NCI-H2171 (cell line): ENCODE measurements around the gene TMEM63A.
"Not testable (repeated sequence)": the region's sequence is repeated elsewhere in the genome, so short reads cannot be mapped to it uniquely, and the experiment has no call there.

ENCODE experiments used
- DNase-seq: peaks from one replicate; lab custom pipeline; 2025; lab: John Stamatoyannopoulos, UW

The TMEM63A gene

GRCh38 chr1:225908773-225909172 lies 26.6 kb upstream of the TMEM63A start:
- DNase-seq: no peak

- no peak for DNase-seq
Measured at GRCh38 chr1:225908013-225908640, 25.9 kb upstream of the TMEM63A start.

- DNase-seq: no peak
Measured at GRCh38 chr1:225907341-225907740, 25.2 kb upstream of the TMEM63A start.

- no peak for DNase-seq
Measured at GRCh38 chr1:225906467-225906866, 24.3 kb upstream of the TMEM63A start.

GRCh38 chr1:225903623-225904022 lies 21.4 kb upstream of the TMEM63A start:
- no peak for DNase-seq

GRCh38 chr1:225899044-225899925 lies 17.1 kb upstream of the TMEM63A start:
- DNase-seq: no peak

GRCh38 chr1:225897595-225898514 lies 15.7 kb upstream of the TMEM63A start:
- DNase-seq: no peak

- DNase-seq: no peak
Measured at GRCh38 chr1:225896937-225897549, 14.9 kb upstream of the TMEM63A start.

GRCh38 chr1:225896494-225896893 lies 14.3 kb upstream of the TMEM63A start:
- DNase-seq: no peak

- no peak for DNase-seq
Measured at GRCh38 chr1:225892307-225892706, 10.1 kb upstream of the TMEM63A start.

- DNase-seq: no peak
Measured at GRCh38 chr1:225891229-225891972, 9.2 kb upstream of the TMEM63A start.

GRCh38 chr1:225890346-225891228 lies 8.4 kb upstream of the TMEM63A start:
- no peak for DNase-seq

- no peak for DNase-seq
Measured at GRCh38 chr1:225889743-225890142, 7.6 kb upstream of the TMEM63A start.

GRCh38 chr1:225888898-225889601 lies 6.9 kb upstream of the TMEM63A start, which contains the start of gene LEFTY1:
Gene LEFTY1 (minus strand): TSS chr1:225889146. CDS start chr1:225889066, 80 bp downstream.
- no peak for DNase-seq

GRCh38 chr1:225888289-225888897 lies 6.2 kb upstream of the TMEM63A start:
- DNase-seq: no peak

GRCh38 chr1:225887554-225888288 lies 5.5 kb upstream of the TMEM63A start:
- DNase-seq: not testable (repeated sequence)

- DNase-seq: no peak
Measured at GRCh38 chr1:225887030-225887314, 4.8 kb upstream of the TMEM63A start.
